Mesenchymal stem cell (in vitro differentiated cells and primary cell): ENCODE results near the gene NRSN2.
"Not testable (repeated sequence)": the region's sequence is repeated elsewhere in the genome, so short reads cannot be mapped to it uniquely, and the experiment has no call there.

Experiments
- DNase-seq: peaks from one replicate; pipeline ENCODE4 v3.0.0-alpha.2; 2013
- H2AFZ ChIP-seq: one replicate; pipeline ENCODE4 v1.6.1; 2013; ENCODE audit warnings: low read depth, mild to moderate bottlenecking, control low read depth, inconsistent platforms, low read length, moderate library complexity
- H2AK5ac ChIP-seq: 2 replicates; pipeline ENCODE4 v1.6.1; 2013; ENCODE audit warnings: low read length, moderate library complexity, mild to moderate bottlenecking, inconsistent platforms; ENCODE audit not compliant: severe bottlenecking
- H2BK120ac ChIP-seq: one replicate; pipeline ENCODE4 v1.6.1; 2013; ENCODE audit warnings: low read depth, mild to moderate bottlenecking, inconsistent platforms, low read length, moderate library complexity
- H2BK12ac ChIP-seq, 2 experiments: one replicate each; pipeline ENCODE4 v1.6.1; 2013; ENCODE audit warnings: inconsistent platforms in 2 of 2, low read length in 2 of 2, mild to moderate bottlenecking in 2 of 2, moderate library complexity in 2 of 2, control low read depth in 1 of 2
- H2BK15ac ChIP-seq: one replicate; pipeline ENCODE4 v1.6.1; 2013; ENCODE audit warnings: mild to moderate bottlenecking, low read depth, inconsistent platforms; ENCODE audit not compliant: poor library complexity, severe bottlenecking
- H2BK5ac ChIP-seq: 2 replicates; pipeline ENCODE4 v1.6.1; 2013; ENCODE audit warnings: low read depth, mild to moderate bottlenecking, low read length, control low read depth, inconsistent platforms; ENCODE audit not compliant: poor library complexity, severe bottlenecking
- H3K14ac ChIP-seq, 2 experiments: one replicate each; pipeline ENCODE4 v1.6.1; 2013; ENCODE audit warnings: inconsistent platforms in 2 of 2, low read length in 2 of 2, control low read depth in 1 of 2, mild to moderate bottlenecking in 1 of 2, moderate library complexity in 1 of 2
- H3K18ac ChIP-seq, 2 experiments: one replicate each; pipeline ENCODE4 v1.6.1; 2013; ENCODE audit warnings: inconsistent platforms in 2 of 2, low read length in 2 of 2, control low read depth in 1 of 2, low read depth in 1 of 2, mild to moderate bottlenecking in 1 of 2
- H3K23ac ChIP-seq, 2 experiments: one replicate each; pipeline ENCODE4 v1.6.1; 2013; ENCODE audit warnings: inconsistent platforms in 2 of 2, low read length in 2 of 2, mild to moderate bottlenecking in 2 of 2, moderate library complexity in 2 of 2, control low read depth in 1 of 2
- H3K27ac ChIP-seq: 2 replicates; pipeline ENCODE4 v1.5.1; 2013; ENCODE audit warnings: mild to moderate bottlenecking, moderate library complexity, low read length, control low read depth, inconsistent platforms; ENCODE audit not compliant: poor library complexity, severe bottlenecking
- H3K27me3 ChIP-seq, 2 experiments: 2 replicates each; pipeline versions ENCODE4 v1.6.1 to v1.7.0; 2013; ENCODE audit warnings: low read length in 2 of 2, mild to moderate bottlenecking in 2 of 2, moderate library complexity in 2 of 2, control low read depth in 1 of 2, inconsistent platforms in 1 of 2; ENCODE audit not compliant: control insufficient read depth in 1 of 2, insufficient read depth in 1 of 2
- H3K36me3 ChIP-seq, 2 experiments: 2 replicates each; pipeline versions ENCODE4 v1.6.1 to v1.7.0; 2013; ENCODE audit warnings: low read length in 2 of 2, control low read depth in 1 of 2, inconsistent platforms in 1 of 2, low read depth in 1 of 2, mild to moderate bottlenecking in 1 of 2; ENCODE audit not compliant: insufficient read depth in 2 of 2, control insufficient read depth in 1 of 2
- H3K4ac ChIP-seq, 2 experiments: one replicate each; pipeline ENCODE4 v1.6.1; 2013; ENCODE audit warnings: inconsistent platforms in 2 of 2, low read length in 2 of 2, mild to moderate bottlenecking in 2 of 2, moderate library complexity in 2 of 2, control low read depth in 1 of 2, low read depth in 1 of 2
- H3K4me1 ChIP-seq: 2 replicates; pipeline ENCODE4 v1.6.1; 2013; ENCODE audit warnings: low read depth, low read length, control low read depth; ENCODE audit not compliant: control insufficient read depth, insufficient read depth
- H3K4me2 ChIP-seq: 2 replicates; pipeline ENCODE4 v1.6.1; 2013; ENCODE audit warnings: low read length, mild to moderate bottlenecking, inconsistent platforms; ENCODE audit not compliant: poor library complexity, severe bottlenecking
- H3K4me3 ChIP-seq, 2 experiments: 2 replicates each; pipeline versions ENCODE4 v1.5.1 to v1.7.0; 2013; ENCODE audit warnings: low read length in 2 of 2, mild to moderate bottlenecking in 2 of 2, control low read depth in 1 of 2, low read depth in 1 of 2; ENCODE audit not compliant: insufficient read depth in 1 of 2
- H3K79me1 ChIP-seq: replicated peaks from 2 replicates; pipeline ENCODE4 v1.6.1; 2013; ENCODE audit warnings: mild to moderate bottlenecking, control low read depth, low read length, inconsistent platforms; ENCODE audit not compliant: poor library complexity, severe bottlenecking
- H3K9ac ChIP-seq: 2 replicates; pipeline ENCODE4 v1.7.0; 2013; ENCODE audit warnings: mild to moderate bottlenecking, low read length, moderate library complexity
- H3K9me3 ChIP-seq: 2 replicates; pipeline ENCODE4 v1.7.0; 2013; ENCODE audit warnings: mild to moderate bottlenecking, low read length; ENCODE audit not compliant: control insufficient read depth
- H4K8ac ChIP-seq: one replicate; pipeline ENCODE4 v1.6.1; 2013; ENCODE audit warnings: inconsistent platforms, mild to moderate bottlenecking, low read length, moderate library complexity
- H4K91ac ChIP-seq: one replicate; pipeline ENCODE4 v1.6.1; 2013; ENCODE audit warnings: mild to moderate bottlenecking, low read length, inconsistent platforms
- WGBS: methylation state at CpG from one replicate; pipeline ENCODE4 v1.1.7; 2013; ENCODE audit warnings: mixed read lengths; 5-methylcytosine and 5-hydroxymethylcytosine counted together

The NRSN2 gene

DNA sequence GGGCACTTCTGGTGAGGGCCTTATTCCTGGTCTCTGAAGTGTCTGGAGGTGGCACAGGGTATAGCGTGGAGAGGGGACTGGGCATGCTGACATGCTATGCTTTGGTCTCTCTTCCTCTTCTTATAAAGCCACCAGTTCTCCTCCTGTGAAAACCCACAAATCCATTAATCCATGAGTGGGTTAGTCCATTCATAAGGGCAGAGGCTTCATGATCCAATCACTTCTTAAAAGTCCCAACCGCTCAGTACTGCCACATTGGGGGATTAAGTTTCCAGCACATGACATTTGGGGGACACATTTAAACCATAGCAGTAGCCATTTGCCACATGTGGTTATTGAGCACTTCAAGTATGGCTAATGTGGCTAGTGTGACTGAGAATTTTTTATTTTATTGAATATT is 29.8 kb downstream of the NRSN2 start:
- no peak overlapping the region for H3K4ac ChIP-seq
- H3K79me1 ChIP-seq: peaks cover 4% of the 10 kb centered on the region
- H3K14ac ChIP-seq: no peak overlapping the region
- peaks cover 21% of the 10 kb centered on the region for H3K4me1 ChIP-seq
- no peak overlapping the region for H2AFZ ChIP-seq
- no peak overlapping the region for H3K4me2 ChIP-seq
- H3K27ac ChIP-seq: no peak overlapping the region
- no peak overlapping the region for H3K18ac ChIP-seq
- no peak overlapping the region for H2BK12ac ChIP-seq
- no peak overlapping the region for H2BK120ac ChIP-seq
- 44% methylated on average over 2 of the region's 2 CpGs for WGBS
- H4K8ac ChIP-seq: no peak overlapping the region
- H3K27me3 ChIP-seq: no peaks in the 10 kb centered on the region
- no peak overlapping the region for H2BK15ac ChIP-seq
- no peak overlapping the region for H4K91ac ChIP-seq
- no peaks in the 10 kb centered on the region for H3K36me3 ChIP-seq
- H2BK5ac ChIP-seq: no peak overlapping the region
- no peak for DNase-seq
- no peak overlapping the region for H3K4me3 ChIP-seq
- H3K9ac ChIP-seq: no peak overlapping the region
- no peak overlapping the region for H2AK5ac ChIP-seq
- H3K9me3 ChIP-seq: no peaks in the 10 kb centered on the region
- H3K23ac ChIP-seq: no peak overlapping the region

GRCh38 chr20:377578-377977 is 30.7 kb downstream of the NRSN2 start:
- not testable (repeated sequence) for H2BK12ac ChIP-seq, H2AK5ac ChIP-seq, H4K8ac ChIP-seq, H3K14ac ChIP-seq, H3K18ac ChIP-seq, H2AFZ ChIP-seq, H3K23ac ChIP-seq, H2BK15ac ChIP-seq, H2BK5ac ChIP-seq, DNase-seq, H3K79me1 ChIP-seq, H3K9me3 ChIP-seq, H3K9ac ChIP-seq, H3K4me2 ChIP-seq, H3K36me3 ChIP-seq, H3K27ac ChIP-seq, H3K4me3 ChIP-seq, H3K27me3 ChIP-seq, H3K4ac ChIP-seq, H2BK120ac ChIP-seq
- H4K91ac ChIP-seq: peak overlapping the region; percentile 75
- H3K4me1 ChIP-seq: peaks cover 20% of the 10 kb centered on the region
- WGBS: 91% methylated on average over 12 of the region's 12 CpGs

GRCh38 chr20:378961-379336 is 32.0 kb downstream of the NRSN2 start:
- DNase-seq: no peak

DNA sequence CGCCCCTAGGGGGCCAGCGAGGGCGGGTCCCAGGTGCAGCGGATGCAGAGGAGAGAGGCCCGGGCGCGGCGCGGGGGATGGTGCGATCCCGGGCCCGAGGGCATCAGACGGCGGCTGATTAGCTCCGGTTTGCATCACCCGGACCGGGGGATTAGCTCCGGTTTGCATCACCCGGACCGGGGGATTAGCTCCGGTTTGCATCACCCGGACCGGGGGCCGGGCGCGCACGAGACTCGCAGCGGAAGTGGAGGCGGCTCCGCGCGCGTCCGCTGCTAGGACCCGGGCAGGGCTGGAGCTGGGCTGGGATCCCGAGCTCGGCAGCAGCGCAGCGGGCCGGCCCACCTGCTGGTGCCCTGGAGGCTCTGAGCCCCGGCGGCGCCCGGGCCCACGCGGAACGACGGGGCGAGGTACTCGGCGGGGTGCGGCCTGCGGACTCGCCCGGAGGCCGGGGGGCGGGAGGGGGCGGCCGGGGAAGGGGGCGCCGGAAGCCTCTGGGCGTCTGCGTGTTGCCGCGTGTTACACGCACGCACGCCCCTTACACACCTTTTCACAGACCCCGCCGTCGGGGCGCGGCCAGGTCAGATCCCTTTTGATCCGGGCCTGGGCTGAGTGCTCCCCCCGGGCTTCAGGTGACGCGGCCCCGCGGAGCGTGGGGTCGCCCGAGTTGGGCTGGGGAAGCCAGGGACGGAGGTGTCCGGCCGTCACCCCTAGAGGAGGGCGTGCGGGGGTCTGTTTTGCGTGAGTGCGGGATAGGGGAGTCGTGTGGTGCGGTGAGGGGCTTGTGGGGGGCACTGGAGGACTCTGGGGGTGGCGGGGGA is 34.1 kb downstream of the NRSN2 start:
- H3K4ac ChIP-seq: peak overlapping the region; percentile 68 to 82
- H2AFZ ChIP-seq: no peak overlapping the region
- H3K9ac ChIP-seq: peak overlapping the region; percentile 74
- H3K27me3 ChIP-seq: no peaks in the 10 kb centered on the region
- peaks cover 5% of the 10 kb centered on the region for H3K79me1 ChIP-seq
- peak; percentile 73 for DNase-seq
- H3K23ac ChIP-seq: peak overlapping the region in 1 of 2 experiments; percentile 90
- H3K36me3 ChIP-seq: no peaks in the 10 kb centered on the region
- H2BK15ac ChIP-seq: peak overlapping the region; percentile 95
- WGBS: under 1% methylated on average over 71 of the region's 93 CpGs
- H3K27ac ChIP-seq: no peak overlapping the region
- H3K4me1 ChIP-seq: peaks cover 14% of the 10 kb centered on the region
- no peaks in the 10 kb centered on the region for H3K9me3 ChIP-seq
- peak overlapping the region in 1 of 2 experiments; percentile 47 for H2BK12ac ChIP-seq
- H3K4me3 ChIP-seq: peak overlapping the region; percentile 71 to 80
- H3K14ac ChIP-seq: peak overlapping the region; percentile 62 to 92
- peak overlapping the region; percentile 91 for H4K91ac ChIP-seq
- H2AK5ac ChIP-seq: no peak overlapping the region
- H4K8ac ChIP-seq: peak overlapping the region; percentile 90
- H2BK5ac ChIP-seq: no peak overlapping the region
- H3K18ac ChIP-seq: peak overlapping the region; percentile 28 to 89
- peak overlapping the region; percentile 92 for H2BK120ac ChIP-seq
- peak overlapping the region; percentile 90 for H3K4me2 ChIP-seq

More at GRCh38 chr20:378961-379336, 32.0 kb downstream of the NRSN2 start:
- Histone ChIP-seq H3K9me3 (no peaks in the 10 kb centered on the region), H3K4ac (no peak overlapping the region), H3K4me3 (no peak overlapping the region), H3K23ac (no peak overlapping the region), H2AFZ (no peak overlapping the region), H2BK15ac (no peak overlapping the region), H3K18ac (no peak overlapping the region), H3K27ac (no peak overlapping the region), H4K8ac (no peak overlapping the region), H4K91ac (no peak overlapping the region), H3K14ac (no peak overlapping the region), H3K9ac (no peak overlapping the region), H3K27me3 (no peaks in the 10 kb centered on the region), H2BK120ac (no peak overlapping the region), H3K4me2 (no peak overlapping the region), H2AK5ac (no peak overlapping the region), H3K4me1 (peaks cover 14% of the 10 kb centered on the region), H2BK12ac (no peak overlapping the region), H3K36me3 (no peaks in the 10 kb centered on the region), H3K79me1 (peaks cover 4% of the 10 kb centered on the region), H2BK5ac (no peak overlapping the region)
- 74% methylated on average over 4 of the region's 5 CpGs for WGBS
